ENCODE measurements around the gene HTR7. TPM values are rescaled to one million over a fixed set of nuclear protein-coding genes. Genes with fewer than 3 reads are reported as not detected.

Gene HTR7
- total RNA-seq, 2 experiments from 2014 or later: 0.08 TPM

- H3K27ac ChIP-seq (ENCODE audit: low read depth in 1 of 2, low read length in 2 of 2): no peak overlapping the region
- no peaks in the 10 kb centered on the region for H3K36me3 ChIP-seq (ENCODE audit: insufficient read depth, low read length)
- no peak overlapping the region for H3K4me3 Mint-ChIP-seq
- no peak for TF ChIP-seq CTCF (IDR thresholded peaks at IDR 0.05)
- DNase-seq (no peak), ATAC-seq (ENCODE audit: poor library complexity) (no peak)
- no peak overlapping the region for H3K4me3 ChIP-seq (ENCODE audit: low read length)
- H3K27me3 Mint-ChIP-seq: peaks cover 6% of the 10 kb centered on the region
- no peaks in the 10 kb centered on the region for H3K9me3 Mint-ChIP-seq
- no peaks in the 10 kb centered on the region for H3K27me3 ChIP-seq (ENCODE audit: control insufficient read depth in 1 of 2, insufficient read depth in 2 of 2, low read length in 2 of 2)
- H3K36me3 Mint-ChIP-seq (ENCODE audit: low read depth): no peaks in the 10 kb centered on the region
- H3K27ac Mint-ChIP-seq: no peak overlapping the region
- intact Hi-C loops (cut with DNase I, micrococcal nuclease): no loop called here
- ChIA-PET CTCF (interaction anchor here (0.7 kb wide), 1 partner anchor 12 kb away, joined by 3 read pairs; no protein-coding TSS in a partner anchor), POLR2A (no interaction called here)
- no peaks in the 10 kb centered on the region for H3K4me1 Mint-ChIP-seq (ENCODE audit: low read depth)
- no peaks in the 10 kb centered on the region for H3K4me1 ChIP-seq (ENCODE audit: insufficient read depth, low read length)
- H3K9me3 ChIP-seq (ENCODE audit: control insufficient read depth in 1 of 2, insufficient read depth in 1 of 2, low read length in 2 of 2): no peaks in the 10 kb centered on the region
Measured at GRCh38 chr10:90805206-90805605, 52.6 kb downstream of the HTR7 start.

GRCh38 chr10:90804354-90804753, 53.5 kb downstream of the HTR7 start:
- H3K27me3 ChIP-seq (ENCODE audit: control insufficient read depth in 1 of 2, insufficient read depth in 2 of 2, low read length in 2 of 2): no peaks in the 10 kb centered on the region
- H3K4me1 ChIP-seq (ENCODE audit: insufficient read depth, low read length): no peaks in the 10 kb centered on the region
- no peaks in the 10 kb centered on the region for H3K4me1 Mint-ChIP-seq (ENCODE audit: low read depth)
- H3K27ac ChIP-seq (ENCODE audit: low read depth in 1 of 2, low read length in 2 of 2): no peak overlapping the region
- peaks cover 6% of the 10 kb centered on the region for H3K27me3 Mint-ChIP-seq
- CTCF ChIA-PET: no interaction called here
- no peaks in the 10 kb centered on the region for H3K9me3 ChIP-seq (ENCODE audit: control insufficient read depth in 1 of 2, insufficient read depth in 1 of 2, low read length in 2 of 2)
- H3K4me3 Mint-ChIP-seq: no peak overlapping the region
- ATAC-seq (ENCODE audit: poor library complexity) (no peak), DNase-seq (no peak)
- H3K4me3 ChIP-seq (ENCODE audit: low read length): no peak overlapping the region
- TF ChIP-seq CTCF (IDR thresholded peaks at IDR 0.05): no peak
- H3K9me3 Mint-ChIP-seq: no peaks in the 10 kb centered on the region
- intact Hi-C loops (cut with DNase I, micrococcal nuclease): no loop called here
- H3K36me3 Mint-ChIP-seq (ENCODE audit: low read depth): no peaks in the 10 kb centered on the region
- POLR2A ChIA-PET: no interaction called here
- H3K36me3 ChIP-seq (ENCODE audit: insufficient read depth, low read length): no peaks in the 10 kb centered on the region
- no peak overlapping the region for H3K27ac Mint-ChIP-seq

- Histone ChIP-seq H3K27ac (ENCODE audit: low read depth in 1 of 2, low read length in 2 of 2) (no peak overlapping the region), H3K27me3 (ENCODE audit: control insufficient read depth in 1 of 2, insufficient read depth in 2 of 2, low read length in 2 of 2) (no peaks in the 10 kb centered on the region), H3K4me3 (ENCODE audit: low read length) (no peak overlapping the region), H3K36me3 (ENCODE audit: insufficient read depth, low read length) (no peaks in the 10 kb centered on the region), H3K4me1 (ENCODE audit: insufficient read depth, low read length) (no peaks in the 10 kb centered on the region), H3K9me3 (ENCODE audit: control insufficient read depth in 1 of 2, insufficient read depth in 1 of 2, low read length in 2 of 2) (no peaks in the 10 kb centered on the region)
- H3K27ac Mint-ChIP-seq: no peak overlapping the region
- ATAC-seq (ENCODE audit: poor library complexity): no peak
- no peaks in the 10 kb centered on the region for H3K27me3 Mint-ChIP-seq
- ChIA-PET CTCF (no interaction called here), POLR2A (no interaction called here)
- H3K9me3 Mint-ChIP-seq: no peaks in the 10 kb centered on the region
- intact Hi-C loops (cut with DNase I, micrococcal nuclease): no loop called here
- TF ChIP-seq CTCF (IDR thresholded peaks at IDR 0.05): no peak
- no peaks in the 10 kb centered on the region for H3K36me3 Mint-ChIP-seq (ENCODE audit: low read depth)
- H3K4me3 Mint-ChIP-seq: no peak overlapping the region
- no peaks in the 10 kb centered on the region for H3K4me1 Mint-ChIP-seq (ENCODE audit: low read depth)
- no peak for DNase-seq
Measured at GRCh38 chr10:90801608-90802007, 56.2 kb downstream of the HTR7 start.

Data from CD4-positive, alpha-beta T cell (primary cell).